ENCODE data around the gene CCK. TPM values are rescaled to one million over a fixed set of nuclear protein-coding genes. Genes with fewer than 3 reads are reported as not detected.

CCK gene
- total and polyA plus RNA-seq, 2 experiments from 2014 or later = 0.97 TPM; not detected in 1

GRCh38 chr3:42226470-42227425 is 39.2 kb downstream of the CCK start:
- Histone ChIP-seq H3K36me3 (replicated peaks; ENCODE audit: insufficient read depth, low read depth) (no peaks in the 10 kb centered on the region), H2AFZ (no peak overlapping the region), H3K79me2 (no peaks in the 10 kb centered on the region), H3K9me2 (replicated peaks; ENCODE audit: insufficient read depth) (no peaks in the 10 kb centered on the region), H3K4me2 (no peak overlapping the region), H3K4me1 (ENCODE audit: insufficient read depth) (no peaks in the 10 kb centered on the region), H4K20me1 (ENCODE audit: insufficient read depth, poor library complexity, severe bottlenecking) (no peaks in the 10 kb centered on the region), H3K27me3 (no peaks in the 10 kb centered on the region), H3K27ac (no peak overlapping the region), H3K9me3 (ENCODE audit: low read depth) (no peaks in the 10 kb centered on the region), H3K4me3 (no peak overlapping the region)
- no peak for TF ChIP-seq EZH2phosphoT487 (IDR thresholded peaks at IDR 0.05; ENCODE audit: low read depth, severe bottlenecking, unreplicated experiment)
- no peak for TF ChIP-seq EZH2 (IDR thresholded peaks at IDR 0.05; ENCODE audit: borderline replicate concordance)
- TF ChIP-seq CTCF (IDR thresholded peaks at IDR 0.05; ENCODE audit: poor library complexity) = no peak
- WGBS (ENCODE audit: low lambda C conversion rate, missing lambda C conversion rate) = 88% methylated on average over 11 of the region's 11 CpGs
- no peak for DNase-seq (ENCODE audit: low spot score)

GRCh38 chr3:42225486-42226363 is 40.3 kb downstream of the CCK start:
- H3K4me3 ChIP-seq = no peak overlapping the region
- DNase-seq (ENCODE audit: low spot score) = no peak
- H3K4me1 ChIP-seq (ENCODE audit: insufficient read depth) = no peaks in the 10 kb centered on the region
- TF ChIP-seq CTCF (IDR thresholded peaks at IDR 0.05; ENCODE audit: poor library complexity) (no peak), EZH2phosphoT487 (IDR thresholded peaks at IDR 0.05; ENCODE audit: low read depth, severe bottlenecking, unreplicated experiment) (no peak), EZH2 (IDR thresholded peaks at IDR 0.05; ENCODE audit: borderline replicate concordance) (no peak)
- no peaks in the 10 kb centered on the region for H3K9me2 ChIP-seq (replicated peaks; ENCODE audit: insufficient read depth)
- no peaks in the 10 kb centered on the region for H3K36me3 ChIP-seq (replicated peaks; ENCODE audit: insufficient read depth, low read depth)
- H3K27me3 ChIP-seq = no peaks in the 10 kb centered on the region
- H3K4me2 ChIP-seq = no peak overlapping the region
- no peaks in the 10 kb centered on the region for H4K20me1 ChIP-seq (ENCODE audit: insufficient read depth, poor library complexity, severe bottlenecking)
- no peak overlapping the region for H2AFZ ChIP-seq
- no peak overlapping the region for H3K27ac ChIP-seq
- WGBS (ENCODE audit: low lambda C conversion rate, missing lambda C conversion rate) = 90% methylated on average over 5 of the region's 5 CpGs
- H3K79me2 ChIP-seq = no peaks in the 10 kb centered on the region
- H3K9me3 ChIP-seq (ENCODE audit: low read depth) = no peaks in the 10 kb centered on the region

GRCh38 chr3:42224658-42225421 is 41.1 kb downstream of the CCK start:
- no peaks in the 10 kb centered on the region for H3K9me3 ChIP-seq (ENCODE audit: low read depth)
- H3K4me1 ChIP-seq (ENCODE audit: insufficient read depth) = no peaks in the 10 kb centered on the region
- H3K36me3 ChIP-seq (replicated peaks; ENCODE audit: insufficient read depth, low read depth) = no peaks in the 10 kb centered on the region
- H2AFZ ChIP-seq = no peak overlapping the region
- TF ChIP-seq EZH2 (IDR thresholded peaks at IDR 0.05; ENCODE audit: borderline replicate concordance) (no peak), CTCF (IDR thresholded peaks at IDR 0.05; ENCODE audit: poor library complexity) (no peak), EZH2phosphoT487 (IDR thresholded peaks at IDR 0.05; ENCODE audit: low read depth, severe bottlenecking, unreplicated experiment) (no peak)
- 66% methylated on average over 12 of the region's 12 CpGs for WGBS (ENCODE audit: low lambda C conversion rate, missing lambda C conversion rate)
- no peak overlapping the region for H3K4me2 ChIP-seq
- no peaks in the 10 kb centered on the region for H3K27me3 ChIP-seq
- no peaks in the 10 kb centered on the region for H3K9me2 ChIP-seq (replicated peaks; ENCODE audit: insufficient read depth)
- no peaks in the 10 kb centered on the region for H4K20me1 ChIP-seq (ENCODE audit: insufficient read depth, poor library complexity, severe bottlenecking)
- no peak overlapping the region for H3K4me3 ChIP-seq
- DNase-seq (ENCODE audit: low spot score) = no peak
- H3K79me2 ChIP-seq = no peaks in the 10 kb centered on the region
- H3K27ac ChIP-seq = no peak overlapping the region
